Astrocyte of the cerebellum (primary cell): ENCODE results near the gene PLAC8.

Experiments used
- DNase-seq: peaks from one replicate; pipeline ENCODE4 v3.0.0-alpha.2; 2011; ENCODE audit warnings: low read depth
- H3K4me3 ChIP-seq: 2 replicates; pipeline ENCODE4 v1.5.1; 2011; ENCODE audit warnings: mild to moderate bottlenecking, low read depth, low read length, moderate library complexity
- CTCF ChIP-seq: IDR thresholded peaks from 2 replicates; pipeline ENCODE4 v1.5.1; 2012; ENCODE audit warnings: low read length, low read depth, moderate library complexity, mild to moderate bottlenecking; ENCODE audit errors: missing control alignments
- in situ Hi-C: cut with HindIII; loops from 2 replicates; pipeline ENCODE4 v1.10.0; 2017; ENCODE audit warnings: low sequenced_read_pairs

The PLAC8 gene

GRCh38 chr4:83114576-83114975, at the start of gene PLAC8:
PLAC8 (minus strand) TSS chr4:83114729; CDS start chr4:83107921, 6,808 bp downstream.
- H3K4me3 ChIP-seq, result no peak within 1 kb of the TSS
- in situ Hi-C loops, result no loop called here
- TF ChIP-seq CTCF, result no peak
- DNase-seq, result no peak

DNA sequence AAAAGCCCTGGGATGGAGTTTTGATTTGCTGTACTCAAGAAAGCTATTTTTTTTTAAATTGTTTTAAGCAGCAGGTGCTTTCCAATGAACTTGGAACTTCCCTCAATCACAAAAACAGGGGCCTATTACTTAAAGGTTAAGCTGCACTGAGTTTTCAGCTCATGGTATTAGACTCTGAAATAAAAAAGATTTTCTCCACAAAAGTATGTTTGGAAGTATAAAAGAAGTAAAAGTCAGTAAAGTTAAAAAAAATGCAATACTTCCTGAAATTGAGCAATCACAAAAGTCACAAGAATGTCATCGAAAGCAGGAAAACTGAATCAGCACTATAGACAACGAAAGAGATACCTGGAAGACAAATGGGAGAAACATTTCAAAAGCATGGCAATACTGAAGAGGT, 38.9 kb upstream of the PLAC8 start:
- H3K4me3 ChIP-seq, result no peak overlapping the region
- in situ Hi-C loops, result no loop called here
- no peak for TF ChIP-seq CTCF
- no peak for DNase-seq

DNA sequence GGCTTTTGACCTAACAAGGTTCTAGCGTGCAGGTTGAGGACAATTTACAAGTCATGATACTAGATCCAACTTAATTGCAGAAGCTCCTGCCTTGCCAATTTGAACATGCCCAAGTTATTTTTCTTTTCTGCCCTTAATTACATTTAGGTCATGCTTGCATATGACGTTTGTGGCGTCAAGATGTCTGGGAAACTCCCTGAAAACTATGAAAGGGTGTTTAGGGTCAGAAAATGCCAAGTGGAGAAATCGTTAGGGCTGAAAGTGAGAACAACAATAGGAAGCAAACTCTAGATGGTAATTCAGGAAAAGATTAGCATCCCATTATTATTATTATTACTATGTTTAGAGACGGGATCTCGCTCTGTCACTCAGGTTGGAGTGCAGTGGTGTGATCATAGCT, 38.2 kb upstream of the PLAC8 start:
- in situ Hi-C loops, result no loop called here
- TF ChIP-seq CTCF, result no peak
- DNase-seq, result no peak
- no peak overlapping the region for H3K4me3 ChIP-seq

DNA sequence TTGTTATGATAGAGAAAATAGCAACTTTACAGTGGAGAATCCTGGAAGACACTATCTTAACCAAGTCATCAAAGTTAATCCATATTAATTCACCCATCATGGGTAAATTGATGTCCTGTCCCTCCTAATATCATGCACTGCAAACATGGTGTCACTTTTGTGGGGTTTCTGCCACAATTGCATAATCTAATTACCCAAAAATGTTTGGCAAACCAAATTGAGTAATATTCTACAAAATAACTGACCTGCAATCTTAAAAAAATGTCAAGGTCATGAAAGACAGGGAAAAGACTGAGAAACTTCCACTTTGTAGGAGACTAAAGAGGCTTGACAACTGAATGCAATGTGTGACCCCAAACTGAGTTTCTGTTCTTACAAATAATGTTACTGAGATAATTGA, 37.1 kb upstream of the PLAC8 start:
- in situ Hi-C loops, result no loop called here
- no peak for TF ChIP-seq CTCF
- DNase-seq, result no peak
- H3K4me3 ChIP-seq, result no peak overlapping the region

GRCh38 chr4:83150653-83151330, 36.3 kb upstream of the PLAC8 start:
- TF ChIP-seq CTCF, result no peak
- in situ Hi-C loops, result no loop called here
- H3K4me3 ChIP-seq, result no peak overlapping the region
- DNase-seq, result no peak

GRCh38 chr4:83149865-83150652, 35.5 kb upstream of the PLAC8 start:
- DNase-seq, result no peak
- H3K4me3 ChIP-seq, result no peak overlapping the region
- no peak for TF ChIP-seq CTCF
- in situ Hi-C loops, result no loop called here
